HG02938 (cell line): ENCODE results near the gene SHISA7.

ENCODE experiments used
- ATAC-seq: cut with Tn5 transposase; IDR thresholded peaks from one replicate; pipeline ENCODE4 v1.9.1; 2021; ENCODE audit warnings: mild to moderate bottlenecking, moderate library complexity; ENCODE audit not compliant: unreplicated experiment

The SHISA7 gene

GRCh38 chr19:55482156-55482961 lies 39.3 kb upstream of the SHISA7 start:
- no peak for ATAC-seq

GRCh38 chr19:55481794-55482155 lies 38.7 kb upstream of the SHISA7 start:
- ATAC-seq = no peak

GRCh38 chr19:55481148-55481793 lies 38.2 kb upstream of the SHISA7 start:
- ATAC-seq = no peak

- no peak for ATAC-seq
Measured at GRCh38 chr19:55479451-55480230, 36.5 kb upstream of the SHISA7 start.

GRCh38 chr19:55479045-55479444 lies 35.9 kb upstream of the SHISA7 start:
- ATAC-seq = no peak

- ATAC-seq = no peak
Measured at GRCh38 chr19:55478364-55478763, 35.3 kb upstream of the SHISA7 start.

- no peak for ATAC-seq
Measured at GRCh38 chr19:55477905-55478304, 34.8 kb upstream of the SHISA7 start.

- ATAC-seq = peak; percentile 83
Measured at GRCh38 chr19:55476100-55476775, 33.1 kb upstream of the SHISA7 start, which contains the start of gene ZNF628. Gene ZNF628 (plus strand): TSS chr19:55476617. CDS start chr19:55479911, 3,294 bp downstream.

GRCh38 chr19:55474269-55475265 lies 31.5 kb upstream of the SHISA7 start:
- ATAC-seq = no peak

- no peak for ATAC-seq
Measured at GRCh38 chr19:55473225-55474012, 30.3 kb upstream of the SHISA7 start.

- no peak for ATAC-seq
Measured at GRCh38 chr19:55472463-55472862, 29.4 kb upstream of the SHISA7 start.

- ATAC-seq = no peak
Measured at GRCh38 chr19:55471266-55471665, 28.2 kb upstream of the SHISA7 start.

- no peak for ATAC-seq
Measured at GRCh38 chr19:55468054-55468393, 24.9 kb upstream of the SHISA7 start.

- ATAC-seq = no peak
Measured at GRCh38 chr19:55467236-55468053, 24.3 kb upstream of the SHISA7 start.

- ATAC-seq = no peak
Measured at GRCh38 chr19:55466241-55466614, 23.1 kb upstream of the SHISA7 start.

- no peak for ATAC-seq
Measured at GRCh38 chr19:55465460-55466240, 22.6 kb upstream of the SHISA7 start.

GRCh38 chr19:55464662-55465054 lies 21.6 kb upstream of the SHISA7 start, which contains the start of gene C19orf85:
Gene C19orf85 (minus strand): TSS chr19:55464751. CDS start chr19:55464554, 197 bp downstream.
- no peak for ATAC-seq
